ENCODE results near the gene FAM13C. TPM values are rescaled to one million over a fixed set of nuclear protein-coding genes. Genes with fewer than 3 reads are reported as not detected.

The FAM13C gene
- total RNA-seq, 6 experiments from 2014 or later: 0.49 to 7.4 (median 1.5) TPM

GRCh38 chr10:59304521-59305097 is 57.7 kb downstream of the FAM13C start:
- Histone ChIP-seq H3K9me3 (no peaks in the 10 kb centered on the region), H3K36me3 (no peaks in the 10 kb centered on the region), H3K4me3 (no peak overlapping the region), H3K27ac (no peak overlapping the region), H3K27me3 (no peaks in the 10 kb centered on the region), H3K4me1 (no peaks in the 10 kb centered on the region)
- ATAC-seq (no peak), DNase-seq (no peak)
- 58% methylated on average over 2 of the region's 2 CpGs for WGBS (ENCODE audit: insufficient coverage, low coverage, low lambda C conversion rate, missing lambda C conversion rate)
- no peak for TF ChIP-seq POLR2A (IDR thresholded peaks at IDR 0.05)
- TF ChIP-seq CTCF (IDR thresholded peaks at IDR 0.05): no peak
- intact Hi-C loops (cut with DNase I): no loop called here

- no CpG with 5 or more reads among the region's 1 CpG for WGBS (ENCODE audit: insufficient coverage, low coverage, low lambda C conversion rate, missing lambda C conversion rate)
- intact Hi-C loops (cut with DNase I): no loop called here
These were observed 59.3 kb downstream of the FAM13C start for GRCh38 chr10:59303018-59303417.

GRCh38 chr10:59302381-59302780 is 60.0 kb downstream of the FAM13C start:
- ATAC-seq (no peak), DNase-seq (no peak)
- 86% methylated on average over 4 of the region's 4 CpGs for WGBS (ENCODE audit: insufficient coverage, low coverage, low lambda C conversion rate, missing lambda C conversion rate)
- no peak for TF ChIP-seq CTCF (IDR thresholded peaks at IDR 0.05)
- no peak for TF ChIP-seq POLR2A (IDR thresholded peaks at IDR 0.05)
- no peaks in the 10 kb centered on the region for H3K27me3 ChIP-seq
- intact Hi-C loops (cut with DNase I): no loop called here
- no peak overlapping the region for H3K4me3 ChIP-seq
- no peaks in the 10 kb centered on the region for H3K4me1 ChIP-seq
- H3K27ac ChIP-seq: no peak overlapping the region
- H3K36me3 ChIP-seq: no peaks in the 10 kb centered on the region
- H3K9me3 ChIP-seq: no peaks in the 10 kb centered on the region

More at GRCh38 chr10:59303018-59303417, 59.3 kb downstream of the FAM13C start:
- Histone ChIP-seq H3K4me3 (no peak overlapping the region), H3K27ac (no peak overlapping the region), H3K4me1 (no peaks in the 10 kb centered on the region), H3K36me3 (no peaks in the 10 kb centered on the region), H3K9me3 (no peaks in the 10 kb centered on the region), H3K27me3 (no peaks in the 10 kb centered on the region)
- DNase-seq: no peak
- TF ChIP-seq CTCF (IDR thresholded peaks at IDR 0.05): no peak
- TF ChIP-seq POLR2A (IDR thresholded peaks at IDR 0.05): no peak
- no peak for ATAC-seq

- ATAC-seq (no peak), DNase-seq (no peak)
- no peak overlapping the region for H3K4me3 ChIP-seq
- 85% methylated on average over 6 of the region's 6 CpGs for WGBS (ENCODE audit: insufficient coverage, low coverage, low lambda C conversion rate, missing lambda C conversion rate)
- TF ChIP-seq CTCF (IDR thresholded peaks at IDR 0.05) (no peak), POLR2A (IDR thresholded peaks at IDR 0.05) (no peak)
- no peak overlapping the region for H3K27ac ChIP-seq
- no peaks in the 10 kb centered on the region for H3K9me3 ChIP-seq
- H3K4me1 ChIP-seq: no peaks in the 10 kb centered on the region
- H3K27me3 ChIP-seq: no peaks in the 10 kb centered on the region
- no peaks in the 10 kb centered on the region for H3K36me3 ChIP-seq
- intact Hi-C loops (cut with DNase I): no loop called here
These were observed 61.1 kb downstream of the FAM13C start for GRCh38 chr10:59301067-59301754.
